ENCODE results near the gene NPR3. TPM values are rescaled to one million over a fixed set of nuclear protein-coding genes. Genes with fewer than 3 reads are reported as not detected.

The NPR3 gene
- total RNA-seq, 4 donors from 2014 or later: 0.51 to 4.9 (median 1.3) TPM

Other genes starting within 250 kb of the NPR3 start
- 100 to 1,000 TPM in 2 of 4 donors, 10 to 100 TPM in 2; 82.6 to 162 (median 100) TPM for gene SUB1, start 125.8 kb upstream of the NPR3 start, total RNA-seq